HepG2 (cell line): ENCODE results near the gene CES2. TPM values are rescaled to one million over a fixed set of nuclear protein-coding genes. Genes with fewer than 3 reads are reported as not detected.
A peak's percentile ranks its signal among the peaks of the same experiment; 100 is the strongest.

Experiments used
- AFF4 ChIP-seq: sonication (generic); formaldehyde crosslinking; IDR thresholded peaks from 2 replicates; pipeline ENCODE4 v1.4.0; 2020; ENCODE audit warnings: missing genetic modification reagents
- CAMTA2 ChIP-seq: sonication (generic); formaldehyde crosslinking; IDR thresholded peaks from 2 replicates; pipeline ENCODE4 v1.4.0; 2020; ENCODE audit warnings: mild to moderate bottlenecking, missing genetic modification reagents, borderline replicate concordance
- CHD2 ChIP-seq: IDR thresholded peaks from 2 replicates; pipeline ENCODE4 v1.6.1; 2011; ENCODE audit warnings: low read depth, low read length, improper control_type of control experiment
- FOXA1 ChIP-seq, 2 experiments: fragments of 450-650 bp in 1 of 2; sonication (generic) in 1 of 2; formaldehyde crosslinking in 1 of 2; IDR thresholded peaks; 2 replicates each; pipeline versions ENCODE4 v1.4.0 to v1.6.1; 2016 to 2020; ENCODE audit warnings: missing genetic modification reagents in 1 of 2
- HBP1 ChIP-seq: IDR thresholded peaks from 2 replicates; pipeline ENCODE4 v1.6.1; 2016; ENCODE audit warnings: low read depth, control low read depth
- MLX ChIP-seq: IDR thresholded peaks from 2 replicates; pipeline ENCODE4 v1.6.1; 2016
- NR2F1 ChIP-seq, 2 experiments: fragments of 450-650 bp in 1 of 2; formaldehyde crosslinking in 1 of 2; IDR thresholded peaks; 2 replicates each; pipeline versions ENCODE4 v1.5.0 to v1.6.1; 2016 to 2020; ENCODE audit warnings: mild to moderate bottlenecking in 1 of 2, missing compliant biosample characterization in 1 of 2, missing genetic modification reagents in 1 of 2, moderate library complexity in 1 of 2
- THAP11 ChIP-seq: IDR thresholded peaks from 2 replicates; pipeline ENCODE4 v1.6.1; 2016; ENCODE audit warnings: missing biosample characterization, missing genetic modification reagents
- ZBTB25 ChIP-seq: IDR thresholded peaks from 2 replicates; pipeline ENCODE4 v1.6.1; 2018; ENCODE audit warnings: missing genetic modification reagents
- ZKSCAN8 ChIP-seq: IDR thresholded peaks from 2 replicates; pipeline ENCODE4 v1.6.1; 2016; ENCODE audit warnings: borderline replicate concordance, missing genetic modification reagents, missing compliant biosample characterization
- ZNF256 ChIP-seq: sonication (generic); formaldehyde crosslinking; conservative IDR thresholded peaks from 2 replicates; pipeline ENCODE4 v1.4.0; 2020; ENCODE audit warnings: missing genetic modification reagents
- ZNF740 ChIP-seq: sonication (generic); formaldehyde crosslinking; IDR thresholded peaks from 2 replicates; pipeline ENCODE4 v1.4.0; 2020; ENCODE audit warnings: missing genetic modification reagents
- polyA plus RNA-seq, 8 experiments: library from polyadenylated mRNA; depleted of rRNA in 3 of 8; stranded (reverse) in 7 of 8; unstranded in 1 of 8; fragments of >200 nt; fragmentation: Illumina TruSeq in 4 of 8; extraction: Trizol in 4 of 8; gene quantifications; 2 replicates each; pipeline versions ENCODE4 v1.2.1 to v1.2.3, GENCODE V29; 2011 to 2016; ENCODE audit warnings: low read depth in 4 of 8, missing spikeins in 1 of 8, mixed read lengths in 1 of 8; ENCODE audit not compliant: insufficient read depth in 1 of 8
- total RNA-seq, 5 experiments: library from RNA; depleted of rRNA; stranded (reverse); fragments of >200 nt; fragmentation: Illumina TruSeq; extraction: Trizol; gene quantifications; 2 replicates each; pipeline ENCODE4 v1.2.3, GENCODE V29; 2016; ENCODE audit warnings: low read depth in 1 of 5
- TF ChIP-seq, protein P1 (sequence below): sonication (generic); formaldehyde crosslinking; IDR thresholded peaks from 2 replicates; pipeline ENCODE4 v1.9.0; 2021; ENCODE audit warnings: missing genetic modification reagents, mild to moderate bottlenecking, borderline replicate concordance
- TF ChIP-seq, protein P2 (sequence below): IDR thresholded peaks from 2 replicates; pipeline ENCODE4 v1.4.0; 2020; ENCODE audit warnings: mild to moderate bottlenecking, missing genetic modification reagents

CES2 gene
- total and polyA plus RNA-seq, 2 of the 13 experiments (the other 11 are each of a cell fraction or from before 2014, with no cell fraction given): 50.6 to 63.8 TPM

GRCh38 chr16:66905633-66906539, 29.4 kb upstream of the CES2 start (continued):
- TF ChIP-seq, protein P1, sequence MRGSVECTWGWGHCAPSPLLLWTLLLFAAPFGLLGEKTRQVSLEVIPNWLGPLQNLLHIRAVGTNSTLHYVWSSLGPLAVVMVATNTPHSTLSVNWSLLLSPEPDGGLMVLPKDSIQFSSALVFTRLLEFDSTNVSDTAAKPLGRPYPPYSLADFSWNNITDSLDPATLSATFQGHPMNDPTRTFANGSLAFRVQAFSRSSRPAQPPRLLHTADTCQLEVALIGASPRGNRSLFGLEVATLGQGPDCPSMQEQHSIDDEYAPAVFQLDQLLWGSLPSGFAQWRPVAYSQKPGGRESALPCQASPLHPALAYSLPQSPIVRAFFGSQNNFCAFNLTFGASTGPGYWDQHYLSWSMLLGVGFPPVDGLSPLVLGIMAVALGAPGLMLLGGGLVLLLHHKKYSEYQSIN (CRISPR knock-in tag): no peak
- TF ChIP-seq NR2F1 (CRISPR knock-in tag; IDR thresholded peaks at IDR 0.05) (peak; percentile 65 to 75; a peak in 3 of 4 replicates), THAP11 (CRISPR knock-in tag) (peak; percentile 39; the same call in 1 of the 2 replicates), ZKSCAN8 (CRISPR knock-in tag) (0 out of 2 replicates have a peak, but pooled peaks have one; percentile 25), CHD2 (no peak), ZNF256 (CRISPR knock-in tag) (peak; percentile 44; the same call in 1 of the 2 replicates), ZNF740 (CRISPR knock-in tag) (peak; percentile 48; the same call in 1 of the 2 replicates), ZBTB25 (no peak; the same call in 1 of the 2 replicates), HBP1 (CRISPR knock-in tag) (no peak), CAMTA2 (CRISPR knock-in tag) (no peak), AFF4 (CRISPR knock-in tag) (no peak; the same call in 1 of the 2 replicates), MLX (no peak; the same call in 1 of the 2 replicates), FOXA1 (IDR thresholded peaks at IDR 0.05) (no peak), FOXA1 (CRISPR knock-in tag; IDR thresholded peaks at IDR 0.05) (peak; percentile 68)
- TF ChIP-seq, protein P2, sequence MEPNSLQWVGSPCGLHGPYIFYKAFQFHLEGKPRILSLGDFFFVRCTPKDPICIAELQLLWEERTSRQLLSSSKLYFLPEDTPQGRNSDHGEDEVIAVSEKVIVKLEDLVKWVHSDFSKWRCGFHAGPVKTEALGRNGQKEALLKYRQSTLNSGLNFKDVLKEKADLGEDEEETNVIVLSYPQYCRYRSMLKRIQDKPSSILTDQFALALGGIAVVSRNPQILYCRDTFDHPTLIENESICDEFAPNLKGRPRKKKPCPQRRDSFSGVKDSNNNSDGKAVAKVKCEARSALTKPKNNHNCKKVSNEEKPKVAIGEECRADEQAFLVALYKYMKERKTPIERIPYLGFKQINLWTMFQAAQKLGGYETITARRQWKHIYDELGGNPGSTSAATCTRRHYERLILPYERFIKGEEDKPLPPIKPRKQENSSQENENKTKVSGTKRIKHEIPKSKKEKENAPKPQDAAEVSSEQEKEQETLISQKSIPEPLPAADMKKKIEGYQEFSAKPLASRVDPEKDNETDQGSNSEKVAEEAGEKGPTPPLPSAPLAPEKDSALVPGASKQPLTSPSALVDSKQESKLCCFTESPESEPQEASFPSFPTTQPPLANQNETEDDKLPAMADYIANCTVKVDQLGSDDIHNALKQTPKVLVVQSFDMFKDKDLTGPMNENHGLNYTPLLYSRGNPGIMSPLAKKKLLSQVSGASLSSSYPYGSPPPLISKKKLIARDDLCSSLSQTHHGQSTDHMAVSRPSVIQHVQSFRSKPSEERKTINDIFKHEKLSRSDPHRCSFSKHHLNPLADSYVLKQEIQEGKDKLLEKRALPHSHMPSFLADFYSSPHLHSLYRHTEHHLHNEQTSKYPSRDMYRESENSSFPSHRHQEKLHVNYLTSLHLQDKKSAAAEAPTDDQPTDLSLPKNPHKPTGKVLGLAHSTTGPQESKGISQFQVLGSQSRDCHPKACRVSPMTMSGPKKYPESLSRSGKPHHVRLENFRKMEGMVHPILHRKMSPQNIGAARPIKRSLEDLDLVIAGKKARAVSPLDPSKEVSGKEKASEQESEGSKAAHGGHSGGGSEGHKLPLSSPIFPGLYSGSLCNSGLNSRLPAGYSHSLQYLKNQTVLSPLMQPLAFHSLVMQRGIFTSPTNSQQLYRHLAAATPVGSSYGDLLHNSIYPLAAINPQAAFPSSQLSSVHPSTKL: peak; percentile 80
